Hepatic stellate cell (primary cell): Measurements from ENCODE around the gene TMEM234.

Source experiments
- DNase-seq: peaks from one replicate; pipeline ENCODE4 v3.0.0; 2011; ENCODE audit warnings: low spot score

The TMEM234 gene

DNA sequence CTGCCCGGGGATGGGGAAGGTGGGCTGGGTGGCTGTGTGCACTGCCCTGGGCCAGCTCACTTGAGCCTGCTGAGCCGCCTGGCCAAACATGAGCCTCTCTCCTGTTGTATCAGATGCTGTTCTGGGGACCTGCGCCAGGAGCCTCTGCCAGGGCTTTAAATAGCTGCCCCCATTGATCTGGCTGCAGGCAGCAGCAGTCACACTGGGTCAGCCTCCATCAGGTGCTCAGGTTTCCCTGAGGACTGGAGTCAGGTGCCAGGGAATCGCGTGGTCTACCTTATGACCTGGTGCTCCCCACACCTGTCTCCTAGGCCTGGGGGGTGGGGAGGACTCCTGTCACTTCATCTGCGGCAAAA is 22.5 kb downstream of the TMEM234 start:
- no peak for DNase-seq

DNA sequence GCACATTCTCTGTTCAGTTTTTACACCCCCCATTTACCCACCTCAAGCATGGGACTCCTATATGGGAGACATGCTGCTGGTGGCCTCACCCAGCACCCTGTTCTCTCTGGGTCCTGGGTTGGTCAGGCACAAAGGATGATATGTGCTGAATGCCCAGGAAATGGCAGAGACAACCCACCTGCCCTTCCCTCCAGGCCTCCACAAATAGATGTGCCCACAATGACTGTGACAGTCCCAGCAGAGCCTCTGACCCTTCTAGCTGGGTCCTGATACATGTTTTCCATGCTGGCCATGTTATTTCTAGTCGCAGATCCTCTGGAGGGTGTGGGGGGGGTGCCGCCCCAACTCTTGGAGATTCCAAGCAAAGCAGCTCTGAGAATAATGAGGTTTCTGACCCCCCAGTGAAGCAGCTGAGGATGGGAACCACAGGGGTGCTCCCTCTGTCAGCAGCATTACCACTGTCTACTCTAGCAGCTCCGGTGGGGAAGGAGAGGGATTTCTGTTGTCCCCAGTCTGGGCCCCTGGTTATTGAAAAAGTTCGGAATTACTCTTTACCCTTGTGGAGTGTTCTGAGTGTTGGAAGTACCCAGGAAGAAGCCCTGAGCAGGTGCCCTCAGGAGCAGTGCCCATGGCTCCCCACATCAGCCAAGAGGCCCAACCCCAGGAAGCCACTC is 23.0 kb downstream of the TMEM234 start:
- no peak for DNase-seq

DNA sequence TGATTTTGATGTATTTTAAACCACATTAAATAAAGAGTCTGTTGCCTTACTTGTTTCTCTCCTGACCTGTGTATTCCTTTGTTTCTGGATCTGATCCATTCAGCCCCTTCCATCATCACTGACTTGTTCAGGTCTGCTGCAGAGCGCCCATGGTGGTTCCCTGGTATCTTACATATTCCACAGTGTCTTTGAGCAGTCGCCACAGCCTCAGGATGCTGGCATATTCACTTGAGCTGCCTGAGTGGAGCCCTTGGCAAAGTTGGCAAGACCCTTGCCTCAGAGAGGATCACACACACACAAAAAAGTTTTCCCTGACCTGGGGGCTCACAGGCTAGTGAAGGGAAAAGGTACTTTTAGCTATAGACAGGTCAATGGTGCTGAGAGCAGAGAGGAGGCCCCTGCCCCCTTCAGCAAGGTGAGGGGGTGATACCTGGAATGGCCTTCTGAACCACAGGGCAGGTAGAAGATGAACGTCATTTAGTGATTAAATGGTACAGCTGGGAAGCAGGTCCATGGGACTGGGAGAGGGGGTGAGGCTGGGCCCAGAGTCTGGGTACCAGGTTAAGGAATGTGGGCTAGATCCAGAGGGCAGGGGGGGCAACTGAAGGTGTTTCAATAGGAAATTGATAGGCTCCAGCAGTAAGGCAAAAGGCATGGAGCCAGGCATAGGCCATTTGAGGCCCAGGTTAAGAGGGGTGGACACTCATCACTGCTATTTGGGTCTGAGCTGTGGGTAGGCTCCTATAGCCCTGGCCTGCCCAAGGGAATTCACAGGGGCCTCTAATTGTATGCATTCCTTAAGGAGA is 23.7 kb downstream of the TMEM234 start:
- no peak for DNase-seq

DNA sequence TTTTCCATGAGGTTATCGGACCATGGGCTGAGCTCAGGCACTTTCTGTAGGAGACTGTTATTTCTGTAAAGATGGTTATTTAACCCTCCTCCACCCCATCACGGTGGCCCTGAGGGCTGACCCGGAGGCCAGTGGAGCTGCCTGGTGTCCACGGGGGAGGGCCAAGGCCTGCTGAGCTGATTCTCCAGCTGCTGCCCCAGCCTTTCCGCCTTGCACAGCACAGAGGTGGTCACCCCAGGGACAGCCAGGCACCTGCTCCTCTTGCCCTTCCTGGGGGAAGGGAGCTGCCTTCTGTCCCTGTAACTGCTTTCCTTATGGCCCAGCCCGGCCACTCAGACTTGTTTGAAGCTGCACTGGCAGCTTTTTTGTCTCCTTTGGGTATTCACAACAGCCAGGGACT is 24.3 kb downstream of the TMEM234 start:
- no peak for DNase-seq

GRCh38 chr1:32197074-32197473 is 25.1 kb downstream of the TMEM234 start:
- DNase-seq = no peak

GRCh38 chr1:32195972-32196823 is 26.0 kb downstream of the TMEM234 start:
- DNase-seq = no peak

DNA sequence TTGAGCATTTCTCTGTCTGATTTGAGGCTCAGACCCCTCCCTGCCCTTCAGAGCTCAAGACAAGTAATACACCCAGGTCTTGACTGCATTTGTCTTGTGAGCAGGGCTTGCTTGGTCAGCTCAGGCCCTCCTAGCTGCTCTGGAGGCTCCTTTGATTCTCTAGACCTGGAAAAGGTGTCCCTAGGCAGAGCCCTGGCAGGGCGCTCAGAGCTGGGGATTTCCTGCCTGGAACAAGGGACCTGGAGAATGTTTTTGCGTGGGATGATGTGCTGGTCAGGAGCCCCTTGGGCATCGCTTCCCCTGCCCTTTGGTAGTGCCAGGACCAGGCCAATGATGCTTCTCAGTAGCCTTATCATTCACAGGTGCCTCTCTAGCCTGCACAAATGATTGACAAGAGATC is 26.6 kb downstream of the TMEM234 start:
- no peak for DNase-seq

DNA sequence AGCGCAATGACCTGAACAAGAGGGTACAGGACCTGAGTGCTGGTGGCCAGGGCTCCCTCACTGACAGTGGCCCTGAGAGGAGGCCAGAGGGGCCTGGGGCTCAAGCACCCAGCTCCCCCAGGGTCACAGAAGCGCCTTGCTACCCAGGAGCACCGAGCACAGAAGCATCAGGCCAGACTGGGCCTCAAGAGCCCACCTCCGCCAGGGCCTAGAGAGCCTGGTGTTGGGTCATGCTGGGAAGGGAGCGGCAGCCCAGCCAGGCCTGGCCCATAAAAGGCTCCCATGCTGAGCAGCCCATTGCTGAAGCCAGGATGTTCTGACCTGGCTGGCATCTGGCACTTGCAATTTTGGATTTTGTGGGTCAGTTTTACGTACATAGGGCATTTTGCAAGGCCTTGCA is 27.2 kb downstream of the TMEM234 start:
- no peak for DNase-seq

- no peak for DNase-seq
Measured at GRCh38 chr1:32192220-32192948, 29.8 kb downstream of the TMEM234 start.

- no peak for DNase-seq
Measured at GRCh38 chr1:32187850-32188249, 34.3 kb downstream of the TMEM234 start.

- DNase-seq = no peak
Measured at GRCh38 chr1:32186491-32186890, 35.7 kb downstream of the TMEM234 start.

- DNase-seq = no peak
Measured at GRCh38 chr1:32186077-32186476, 36.1 kb downstream of the TMEM234 start.

DNA sequence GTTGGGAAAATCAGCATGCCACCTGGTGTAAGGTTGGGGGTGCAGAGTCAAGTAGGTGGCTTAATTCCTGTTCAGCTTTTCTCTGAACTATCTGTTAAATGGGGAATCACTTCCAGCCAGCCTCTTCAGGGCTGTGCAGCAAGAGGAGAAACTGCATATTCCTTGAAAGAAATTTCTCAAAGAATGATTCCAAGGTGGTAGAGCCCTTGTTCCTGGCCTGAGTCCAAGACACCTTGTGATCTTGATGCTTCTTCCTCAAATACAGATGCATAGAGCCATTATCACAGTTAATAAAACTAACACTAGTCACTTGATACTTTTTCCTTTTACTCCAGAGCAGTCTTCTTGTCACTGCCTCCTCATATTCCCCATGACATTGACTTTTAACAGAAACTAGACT is 37.5 kb downstream of the TMEM234 start:
- no peak for DNase-seq

DNA sequence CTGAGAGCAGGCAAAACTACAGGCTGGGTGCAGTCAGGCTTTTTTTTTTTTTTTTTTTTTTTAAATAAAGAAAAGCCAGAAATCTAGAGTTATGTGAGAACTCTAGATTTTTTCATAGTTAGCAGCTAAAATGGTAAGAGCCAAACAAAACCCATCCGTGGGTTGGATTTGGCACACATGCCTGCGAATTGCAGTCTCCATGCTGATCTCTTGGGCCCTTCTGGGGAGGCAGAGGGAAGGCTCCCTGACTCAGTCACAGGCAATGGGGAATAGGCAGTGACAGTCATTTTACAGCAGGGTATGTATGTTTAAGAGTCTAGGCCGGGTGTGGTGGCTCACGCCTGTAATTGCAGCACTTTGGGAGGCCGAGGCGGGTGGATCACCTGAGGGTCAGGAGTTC is 40.1 kb downstream of the TMEM234 start:
- DNase-seq = no peak

- DNase-seq = no peak
Measured at GRCh38 chr1:32181563-32181962, 40.6 kb downstream of the TMEM234 start.

- no peak for DNase-seq
Measured at GRCh38 chr1:32181065-32181464, 41.1 kb downstream of the TMEM234 start.

- DNase-seq = peak; percentile 64
Measured at GRCh38 chr1:32180186-32181060, 41.7 kb downstream of the TMEM234 start.

- peak; percentile 97 for DNase-seq
Measured at GRCh38 chr1:32179443-32180185, 42.5 kb downstream of the TMEM234 start, which contains the start of gene TXLNA. Gene TXLNA, plus strand, starts transcription at chr1:32179675. Its CDS starts 671 bp downstream, at chr1:32180346.

DNA sequence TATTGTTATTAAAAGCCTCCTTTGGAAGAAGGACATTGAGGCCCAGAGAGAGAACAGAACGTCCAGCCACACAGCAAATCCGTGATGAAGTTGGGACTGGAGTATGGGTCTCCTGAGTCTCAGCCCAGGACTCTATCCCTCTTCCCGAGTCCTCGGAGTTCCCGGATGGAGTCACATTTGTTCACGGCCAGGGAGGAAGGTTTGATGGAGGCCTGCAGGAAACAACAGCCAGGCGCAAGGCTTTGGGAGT is 43.0 kb downstream of the TMEM234 start:
- DNase-seq = no peak

- no peak for DNase-seq
Measured at GRCh38 chr1:32178380-32179192, 43.6 kb downstream of the TMEM234 start.
